MM.1S (cell line): Measurements from ENCODE around the gene HDAC7.

ENCODE experiments used
- DNase-seq: peaks from one replicate; pipeline ENCODE4 v3.0.0-alpha.2; 2015
- H2AFZ ChIP-seq: fragments of 300-600 bp; sonication (generic); 2 replicates; pipeline ENCODE4 v1.6.0; 2016; ENCODE audit warnings: antibody characterized with exemption, low read length
- H3F3A ChIP-seq: fragments of 300-600 bp; sonication (generic); 2 replicates; pipeline ENCODE4 v1.6.1; 2016; ENCODE audit warnings: mild to moderate bottlenecking, antibody characterized with exemption, low read length, moderate library complexity, mixed read lengths; ENCODE audit not compliant: insufficient read depth
- H3K27ac ChIP-seq: fragments of 300-600 bp; sonication (generic); 2 replicates; pipeline ENCODE4 v1.5.1; 2016; ENCODE audit warnings: mild to moderate bottlenecking, low read length
- H3K27me3 ChIP-seq: fragments of 300-600 bp; sonication (generic); replicated peaks from 2 replicates; pipeline ENCODE4 v1.6.0; 2016; ENCODE audit warnings: low read length; ENCODE audit not compliant: insufficient read depth
- H3K36me3 ChIP-seq: fragments of 300-600 bp; sonication (generic); replicated peaks from 2 replicates; pipeline ENCODE4 v1.6.1; 2016; ENCODE audit warnings: mild to moderate bottlenecking, low read length, mixed read lengths; ENCODE audit not compliant: insufficient read depth
- H3K4me1 ChIP-seq: fragments of 300-600 bp; sonication (generic); 2 replicates; pipeline ENCODE4 v1.6.1; 2016; ENCODE audit warnings: low read length, mixed read lengths
- H3K4me2 ChIP-seq: fragments of 300-600 bp; sonication (generic); 2 replicates; pipeline ENCODE4 v1.6.0; 2016; ENCODE audit warnings: low read depth, low read length
- H3K4me3 ChIP-seq: fragments of 300-600 bp; sonication (generic); 2 replicates; pipeline ENCODE4 v1.5.1; 2016; ENCODE audit warnings: low read length, mixed read lengths
- H3K79me2 ChIP-seq: fragments of 300-600 bp; sonication (generic); 2 replicates; pipeline ENCODE4 v1.6.1; 2016; ENCODE audit warnings: mixed run types, low read length, mixed read lengths
- H3K9ac ChIP-seq: fragments of 300-600 bp; sonication (generic); 2 replicates; pipeline ENCODE4 v1.6.1; 2016; ENCODE audit warnings: low read length, mixed read lengths
- H3K9me2 ChIP-seq: fragments of 300-600 bp; sonication (generic); replicated peaks from 2 replicates; pipeline ENCODE4 v1.6.1; 2016; ENCODE audit warnings: mild to moderate bottlenecking, low read length, mixed read lengths; ENCODE audit not compliant: insufficient read depth
- H3K9me3 ChIP-seq: fragments of 300-600 bp; sonication (generic); replicated peaks from 2 replicates; pipeline ENCODE4 v1.6.1; 2016; ENCODE audit warnings: mild to moderate bottlenecking, low read length, mixed read lengths; ENCODE audit not compliant: insufficient read depth
- H4K20me1 ChIP-seq: fragments of 300-600 bp; sonication (generic); 2 replicates; pipeline ENCODE4 v1.6.1; 2016; ENCODE audit warnings: mild to moderate bottlenecking, low read length, moderate library complexity, mixed read lengths; ENCODE audit not compliant: insufficient read depth
- EZH2 ChIP-seq: fragments of 300-600 bp; sonication (generic); optimal IDR thresholded peaks from 2 replicates; pipeline ENCODE3; 2017; ENCODE audit warnings: low read depth, mild to moderate bottlenecking, antibody characterized with exemption, low read length, mixed read lengths
- EZH2phosphoT487 ChIP-seq: fragments of 300-600 bp; sonication (generic); IDR thresholded peaks from 2 replicates; pipeline ENCODE4 v1.6.1; 2018; ENCODE audit warnings: antibody characterized with exemption, low read length
- TF ChIP-seq, protein P1 (sequence below): fragments of 300-600 bp; sonication (generic); IDR thresholded peaks from 2 replicates; pipeline ENCODE4 v1.5.1; 2016; ENCODE audit warnings: antibody characterized with exemption, low read length, mixed read lengths

HDAC7 gene

GRCh38 chr12:47742253-47742825 lies 77.4 kb downstream of the HDAC7 start:
- Histone ChIP-seq H4K20me1 (no peaks in the 10 kb centered on the region), H3K4me3 (no peak overlapping the region), H3K27me3 (no peaks in the 10 kb centered on the region), H3K79me2 (no peaks in the 10 kb centered on the region), H3K4me1 (peaks cover 26% of the 10 kb centered on the region), H2AFZ (no peak overlapping the region; the same call in 1 of the 2 replicates), H3K9me2 (no peaks in the 10 kb centered on the region), H3K9me3 (no peaks in the 10 kb centered on the region), H3K27ac (no peak overlapping the region), H3K36me3 (no peaks in the 10 kb centered on the region), H3K4me2 (no peak overlapping the region), H3F3A (peaks cover 5% of the 10 kb centered on the region; the same call in 1 of the 2 replicates), H3K9ac (no peak overlapping the region)
- TF ChIP-seq EZH2phosphoT487 (no peak), EZH2 (no peak)
- TF ChIP-seq, protein P1, sequence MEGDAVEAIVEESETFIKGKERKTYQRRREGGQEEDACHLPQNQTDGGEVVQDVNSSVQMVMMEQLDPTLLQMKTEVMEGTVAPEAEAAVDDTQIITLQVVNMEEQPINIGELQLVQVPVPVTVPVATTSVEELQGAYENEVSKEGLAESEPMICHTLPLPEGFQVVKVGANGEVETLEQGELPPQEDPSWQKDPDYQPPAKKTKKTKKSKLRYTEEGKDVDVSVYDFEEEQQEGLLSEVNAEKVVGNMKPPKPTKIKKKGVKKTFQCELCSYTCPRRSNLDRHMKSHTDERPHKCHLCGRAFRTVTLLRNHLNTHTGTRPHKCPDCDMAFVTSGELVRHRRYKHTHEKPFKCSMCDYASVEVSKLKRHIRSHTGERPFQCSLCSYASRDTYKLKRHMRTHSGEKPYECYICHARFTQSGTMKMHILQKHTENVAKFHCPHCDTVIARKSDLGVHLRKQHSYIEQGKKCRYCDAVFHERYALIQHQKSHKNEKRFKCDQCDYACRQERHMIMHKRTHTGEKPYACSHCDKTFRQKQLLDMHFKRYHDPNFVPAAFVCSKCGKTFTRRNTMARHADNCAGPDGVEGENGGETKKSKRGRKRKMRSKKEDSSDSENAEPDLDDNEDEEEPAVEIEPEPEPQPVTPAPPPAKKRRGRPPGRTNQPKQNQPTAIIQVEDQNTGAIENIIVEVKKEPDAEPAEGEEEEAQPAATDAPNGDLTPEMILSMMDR: peak; percentile 96
- peak; percentile 47 for DNase-seq

GRCh38 chr12:47741340-47741703 lies 78.4 kb downstream of the HDAC7 start:
- peak overlapping the region; percentile 23 for H3K4me2 ChIP-seq
- no peak overlapping the region for H3K9ac ChIP-seq
- H3K4me1 ChIP-seq: peaks cover 16% of the 10 kb centered on the region
- TF ChIP-seq, protein P1: no peak
- TF ChIP-seq EZH2 (no peak), EZH2phosphoT487 (no peak)
- H3K36me3 ChIP-seq: no peaks in the 10 kb centered on the region
- no peaks in the 10 kb centered on the region for H3K27me3 ChIP-seq
- no peaks in the 10 kb centered on the region for H3K79me2 ChIP-seq
- H3K27ac ChIP-seq: peak overlapping the region; percentile 32; the same call in 1 of the 2 replicates
- no peak overlapping the region for H3K4me3 ChIP-seq
- peak overlapping the region; percentile 44 for H2AFZ ChIP-seq
- H4K20me1 ChIP-seq: no peaks in the 10 kb centered on the region
- H3K9me2 ChIP-seq: no peaks in the 10 kb centered on the region
- DNase-seq: peak; percentile 93
- H3K9me3 ChIP-seq: no peaks in the 10 kb centered on the region
- H3F3A ChIP-seq: peaks cover 5% of the 10 kb centered on the region; the same call in 1 of the 2 replicates

GRCh38 chr12:47740606-47741339 lies 78.9 kb downstream of the HDAC7 start:
- H3K79me2 ChIP-seq: no peaks in the 10 kb centered on the region
- no peaks in the 10 kb centered on the region for H4K20me1 ChIP-seq
- H2AFZ ChIP-seq: peak overlapping the region; percentile 44
- TF ChIP-seq EZH2phosphoT487: no peak
- H3K4me3 ChIP-seq: no peak overlapping the region
- H3K36me3 ChIP-seq: no peaks in the 10 kb centered on the region
- peak overlapping the region; percentile 23; the same call in 1 of the 2 replicates for H3K4me2 ChIP-seq
- no peak for DNase-seq
- H3K27me3 ChIP-seq: no peaks in the 10 kb centered on the region
- peaks cover 14% of the 10 kb centered on the region for H3K4me1 ChIP-seq
- peaks cover 5% of the 10 kb centered on the region; the same call in 1 of the 2 replicates for H3F3A ChIP-seq
- H3K9me2 ChIP-seq: no peaks in the 10 kb centered on the region
- no peaks in the 10 kb centered on the region for H3K9me3 ChIP-seq
- H3K9ac ChIP-seq: no peak overlapping the region
- H3K27ac ChIP-seq: peak overlapping the region; percentile 32; the same call in 1 of the 2 replicates
